Astrocyte of the cerebellum (primary cell): Measurements from ENCODE around the gene PALMD.

ENCODE experiments used
- DNase-seq: peaks from one replicate; pipeline ENCODE4 v3.0.0-alpha.2; 2011; ENCODE audit warnings: low read depth
- H3K4me3 ChIP-seq: 2 replicates; pipeline ENCODE4 v1.5.1; 2011; ENCODE audit warnings: mild to moderate bottlenecking, low read depth, low read length, moderate library complexity
- CTCF ChIP-seq: IDR thresholded peaks from 2 replicates; pipeline ENCODE4 v1.5.1; 2012; ENCODE audit warnings: low read length, low read depth, moderate library complexity, mild to moderate bottlenecking; ENCODE audit errors: missing control alignments
- in situ Hi-C: cut with HindIII; loops from 2 replicates; pipeline ENCODE4 v1.10.0; 2017; ENCODE audit warnings: low sequenced_read_pairs

Gene PALMD

DNA sequence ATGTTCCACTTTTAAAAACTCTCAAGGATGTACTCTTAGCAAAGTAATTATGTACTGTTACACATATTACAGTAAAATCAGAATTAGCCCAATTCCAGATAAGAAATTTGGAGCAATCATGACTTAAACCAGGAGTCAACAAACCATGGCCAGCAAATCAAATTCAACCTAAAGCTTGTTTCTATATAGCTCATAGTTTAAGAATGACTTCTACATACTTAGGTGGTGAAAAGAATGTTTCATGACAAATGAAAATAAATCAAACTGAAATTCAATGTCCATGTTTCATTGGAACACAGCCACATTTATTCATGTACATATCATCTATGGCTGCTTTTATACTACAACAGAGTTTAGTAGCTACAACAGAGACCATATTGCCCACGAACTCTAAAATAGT, 85.5 kb downstream of the PALMD start:
- no peak overlapping the region for H3K4me3 ChIP-seq
- no peak for DNase-seq
- TF ChIP-seq CTCF = no peak
- in situ Hi-C loops = no loop called here

GRCh38 chr1:99735852-99736251, 89.9 kb downstream of the PALMD start:
- in situ Hi-C loops = no loop called here
- TF ChIP-seq CTCF = no peak
- H3K4me3 ChIP-seq = no peak overlapping the region
- DNase-seq = no peak

- in situ Hi-C loops = no loop called here
- H3K4me3 ChIP-seq = no peak overlapping the region
- DNase-seq = peak; percentile 62
- TF ChIP-seq CTCF = peak; percentile 65
These were observed 91.1 kb downstream of the PALMD start for GRCh38 chr1:99737016-99737415.

DNA sequence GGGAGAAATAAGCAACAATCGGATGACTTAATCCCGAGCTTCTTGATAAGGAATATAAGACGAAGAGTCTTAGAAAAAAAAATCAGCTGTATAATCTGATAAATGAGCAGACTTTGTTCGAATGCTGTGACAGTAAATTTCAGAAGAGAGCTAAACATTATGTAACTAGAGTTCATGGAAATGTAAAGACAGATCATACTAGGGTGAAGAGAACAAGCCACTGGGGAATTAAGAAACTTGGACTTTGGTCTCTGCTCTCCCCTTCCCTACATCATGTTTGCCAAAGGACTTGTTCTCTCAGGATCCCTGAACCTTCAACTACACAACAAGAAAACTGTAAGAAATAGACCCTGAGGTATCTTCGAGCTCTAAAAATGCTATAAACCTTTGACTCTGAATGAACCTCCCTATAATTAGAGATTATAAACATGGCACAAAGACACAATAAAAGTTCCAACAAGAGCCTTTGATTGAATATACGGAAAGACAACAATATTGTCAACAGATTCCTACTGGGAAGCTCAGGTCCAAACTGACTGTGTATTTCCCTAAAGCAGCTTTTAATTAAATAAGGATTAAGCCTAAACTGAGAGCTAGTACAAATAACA, 93.0 kb downstream of the PALMD start:
- in situ Hi-C loops = no loop called here
- no peak overlapping the region for H3K4me3 ChIP-seq
- no peak for DNase-seq
- TF ChIP-seq CTCF = no peak

GRCh38 chr1:99740141-99740540, 94.2 kb downstream of the PALMD start:
- in situ Hi-C loops = no loop called here
- no peak for TF ChIP-seq CTCF
- no peak overlapping the region for H3K4me3 ChIP-seq
- DNase-seq = no peak
